HG02678 (cell line): ENCODE data around the gene ZCCHC7.
"Not testable (repeated sequence)": the region's sequence is repeated elsewhere in the genome, so short reads cannot be mapped to it uniquely, and the experiment has no call there.

Experiments
- ATAC-seq: cut with Tn5 transposase; IDR thresholded peaks from one replicate; pipeline ENCODE4 v1.9.1; 2021; ENCODE audit warnings: mild to moderate bottlenecking, moderate library complexity; ENCODE audit not compliant: unreplicated experiment

ZCCHC7 gene

DNA sequence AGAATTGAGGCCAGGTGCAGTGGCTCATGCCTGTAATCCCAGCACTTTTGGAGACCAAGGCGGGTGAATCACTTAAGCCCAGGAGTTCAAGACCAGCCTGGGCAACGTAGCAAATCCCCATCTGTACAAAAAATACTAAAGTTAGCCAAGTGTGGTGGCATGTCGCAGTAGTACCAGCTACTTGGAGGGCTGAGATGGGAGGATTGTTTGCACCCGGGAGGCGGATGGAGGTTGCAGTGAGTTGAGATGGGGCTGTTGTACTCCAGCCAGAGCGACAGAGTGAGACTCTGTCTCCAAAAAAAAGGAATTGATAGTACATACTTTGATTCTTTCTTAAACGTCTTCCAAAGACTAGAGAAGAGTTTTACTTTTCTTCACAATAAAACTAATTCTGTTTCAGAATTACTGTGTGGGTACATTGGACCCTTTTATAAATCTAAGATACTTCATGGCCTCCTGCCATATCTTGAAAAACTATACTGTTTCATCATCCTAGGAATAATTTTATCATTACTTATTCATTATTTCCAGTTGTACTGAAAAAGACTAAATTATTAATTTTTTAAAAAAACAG lies 170.1 kb downstream of the ZCCHC7 start:
- no peak for ATAC-seq

DNA sequence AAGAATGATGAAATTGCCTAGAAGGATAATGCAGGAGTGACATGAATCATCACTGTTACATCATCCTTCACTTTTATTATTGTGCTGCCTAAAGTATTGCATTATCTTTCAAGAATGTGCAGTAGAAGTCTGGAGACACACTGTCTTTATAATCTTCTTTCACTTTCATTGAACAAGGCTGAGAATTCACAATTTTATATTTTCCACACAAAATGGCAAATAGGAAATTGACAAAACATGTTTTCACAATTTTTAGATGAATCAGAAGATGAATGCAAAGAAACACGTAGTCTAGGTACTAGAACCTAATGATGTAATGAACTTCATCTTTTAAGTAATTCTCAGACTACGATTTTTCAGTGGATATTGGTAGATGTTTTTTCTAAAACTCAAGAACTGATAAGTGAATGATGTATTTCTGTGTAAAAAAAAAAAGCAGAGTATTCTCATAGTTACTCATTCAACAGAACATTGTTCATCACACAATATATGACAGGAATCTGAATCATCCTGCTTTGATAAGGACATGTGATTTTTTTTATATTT lies 170.6 kb downstream of the ZCCHC7 start:
- no peak for ATAC-seq

- ATAC-seq, result not testable (repeated sequence)
These were observed 171.4 kb downstream of the ZCCHC7 start for GRCh38 chr9:37291612-37292238.

DNA sequence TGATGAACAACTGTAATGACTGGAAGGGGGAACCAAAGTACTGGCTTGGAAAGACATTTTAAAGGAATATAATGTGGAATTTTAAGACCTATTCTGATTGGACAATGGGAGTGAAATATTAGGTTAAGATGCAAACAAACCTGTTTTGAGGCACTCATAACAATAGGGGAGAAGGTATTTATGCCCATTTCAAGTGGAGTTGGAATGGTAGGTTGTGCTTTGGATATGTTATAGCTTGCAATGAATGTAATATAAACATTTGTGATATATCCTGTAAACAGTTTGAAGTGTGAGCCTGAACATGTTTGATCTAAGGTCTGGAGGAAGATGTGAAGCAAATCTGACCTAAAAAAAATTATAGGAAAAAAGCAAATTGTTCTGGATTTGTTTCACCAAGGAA lies 172.5 kb downstream of the ZCCHC7 start:
- no peak for ATAC-seq

DNA sequence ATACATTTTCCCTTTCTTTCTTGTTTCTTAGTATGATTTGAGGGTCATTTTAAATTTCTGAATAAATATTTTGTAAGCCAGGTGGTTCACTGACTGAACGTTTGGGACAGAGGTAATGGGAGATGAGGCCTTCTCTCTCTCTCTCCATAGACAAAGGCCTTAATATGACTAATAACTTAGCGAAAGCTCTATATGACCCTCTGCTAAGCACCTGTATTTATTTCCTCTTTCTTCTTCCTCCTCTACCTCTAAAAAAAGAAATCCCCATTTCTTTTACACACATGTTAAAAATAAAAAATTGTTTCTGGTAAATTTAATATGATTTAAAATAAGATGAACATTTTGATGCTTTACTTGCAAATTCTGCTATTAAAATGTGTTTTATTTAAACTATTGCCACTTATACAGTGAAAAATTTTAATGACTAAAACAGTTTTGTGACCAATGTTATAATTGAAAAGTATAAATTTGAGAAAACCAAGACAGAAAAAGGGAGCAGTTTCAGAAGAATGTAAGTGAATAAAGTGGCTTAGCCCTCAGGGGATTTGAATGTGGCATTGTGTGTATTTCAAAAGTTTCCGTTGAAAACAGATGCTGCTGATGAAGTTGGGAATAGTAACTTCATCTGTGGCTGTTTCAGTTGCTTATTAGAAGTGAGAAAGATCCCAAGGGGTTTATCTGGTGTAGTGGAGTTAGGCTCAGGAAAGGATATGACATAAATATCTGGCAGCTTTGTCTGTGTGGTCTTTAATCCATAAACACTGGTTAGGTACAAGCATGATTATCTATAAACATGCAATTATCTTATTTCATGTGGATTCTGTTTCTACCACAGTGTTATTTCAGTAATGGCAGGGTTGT lies 173.5 kb downstream of the ZCCHC7 start:
- ATAC-seq, result peak; percentile 74

GRCh38 chr9:37295178-37295577 lies 174.8 kb downstream of the ZCCHC7 start:
- no peak for ATAC-seq

GRCh38 chr9:37295796-37296195 lies 175.4 kb downstream of the ZCCHC7 start:
- no peak for ATAC-seq

- no peak for ATAC-seq
These were observed 177.2 kb downstream of the ZCCHC7 start for GRCh38 chr9:37297592-37297991.

GRCh38 chr9:37300620-37301019 lies 180.2 kb downstream of the ZCCHC7 start:
- ATAC-seq, result peak; percentile 37

GRCh38 chr9:37301042-37301853 lies 180.9 kb downstream of the ZCCHC7 start:
- no peak for ATAC-seq

- no peak for ATAC-seq
These were observed 181.4 kb downstream of the ZCCHC7 start for GRCh38 chr9:37301854-37302172.

GRCh38 chr9:37302277-37302676 lies 181.9 kb downstream of the ZCCHC7 start:
- peak; percentile 87 for ATAC-seq

DNA sequence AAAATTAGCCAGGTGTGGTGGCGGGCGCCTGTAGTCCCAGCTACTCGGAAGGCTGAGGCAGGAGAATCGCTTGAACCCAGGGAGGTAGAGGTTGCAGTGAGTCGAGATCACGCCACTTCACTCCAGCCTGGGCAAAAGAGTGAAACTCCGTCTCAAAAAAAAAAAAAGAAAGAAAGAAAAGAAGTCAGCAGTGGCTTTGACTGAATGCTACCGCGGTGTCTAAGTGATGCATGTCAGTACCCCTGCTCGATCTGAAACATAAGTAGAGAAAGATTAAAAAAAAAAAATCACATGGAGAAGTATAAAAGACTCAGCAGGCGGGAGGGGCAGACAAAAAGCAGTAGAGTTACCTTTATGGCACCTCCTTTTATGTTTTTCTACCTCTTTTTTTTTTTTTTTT lies 182.9 kb downstream of the ZCCHC7 start:
- not testable (repeated sequence) for ATAC-seq

- no peak for ATAC-seq
These were observed 188.8 kb downstream of the ZCCHC7 start for GRCh38 chr9:37309136-37309535.

DNA sequence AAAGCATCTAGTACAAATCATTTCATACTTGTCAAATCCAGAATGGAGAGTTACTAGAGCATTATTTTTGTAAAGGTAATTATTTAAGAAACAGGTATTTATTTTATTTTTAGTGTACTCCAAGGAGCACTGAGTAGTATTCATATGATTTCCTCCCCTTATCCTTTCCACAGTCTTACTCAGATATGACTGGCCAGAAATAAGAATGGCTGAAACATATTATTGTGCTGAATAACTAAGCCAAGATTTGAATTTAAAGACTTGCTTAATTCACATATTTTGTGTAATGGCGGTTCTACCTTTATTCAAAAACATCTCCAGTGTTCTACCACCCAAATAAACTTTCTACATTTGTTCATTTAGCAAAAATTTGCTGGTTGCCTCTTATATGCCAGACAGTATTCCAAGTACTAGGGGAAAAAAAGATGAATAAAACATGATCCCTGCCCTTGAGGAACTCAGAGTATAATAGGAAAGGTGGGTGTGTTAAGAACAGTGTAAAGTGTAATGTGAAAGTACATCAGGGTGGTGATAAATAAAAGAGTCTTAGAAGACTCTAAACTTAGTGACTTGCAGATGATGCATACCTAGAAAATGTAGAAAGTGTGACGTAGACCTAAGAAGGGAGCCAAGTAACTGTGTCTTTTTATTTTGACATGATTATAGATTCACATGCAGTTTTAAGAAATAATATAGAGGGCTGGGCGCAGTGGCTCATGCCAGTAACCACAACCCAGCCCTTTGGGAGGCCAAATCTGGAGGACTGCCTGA lies 191.7 kb downstream of the ZCCHC7 start:
- no peak for ATAC-seq

GRCh38 chr9:37324261-37324683 lies 203.9 kb downstream of the ZCCHC7 start:
- peak; percentile 65 for ATAC-seq

GRCh38 chr9:37324691-37325490 lies 204.5 kb downstream of the ZCCHC7 start:
- no peak for ATAC-seq

- no peak for ATAC-seq
These were observed 205.4 kb downstream of the ZCCHC7 start for GRCh38 chr9:37325778-37326177.

DNA sequence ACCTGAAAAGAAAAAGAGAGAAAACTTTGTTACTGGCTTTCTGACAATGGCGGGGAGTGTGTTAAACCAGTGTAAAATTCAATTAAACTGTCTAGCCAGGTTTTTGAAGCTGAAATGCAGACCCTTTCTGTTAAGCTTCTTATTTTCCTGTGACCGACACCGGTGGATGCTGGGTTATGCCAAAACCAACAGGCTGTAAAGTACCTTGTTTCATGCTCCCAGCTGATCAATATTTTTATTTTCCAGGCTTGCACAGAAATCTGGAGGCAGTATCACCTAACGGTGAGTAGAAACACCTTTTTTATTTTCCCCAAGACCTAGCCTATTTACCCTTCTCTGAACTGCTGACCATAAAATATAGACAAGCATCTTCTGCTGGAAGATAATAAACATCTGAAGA lies 207.2 kb downstream of the ZCCHC7 start:
- ATAC-seq, result no peak
